GM12801 (cell line): ENCODE measurements around the gene ZYG11A.

Experiments
- CTCF ChIP-seq: IDR thresholded peaks from one replicate; pipeline ENCODE4 v1.5.1; 2011; ENCODE audit warnings: control low read depth; ENCODE audit not compliant: insufficient read length; ENCODE audit errors: extremely low read depth

The ZYG11A gene

GRCh38 chr1:52926864-52927211, 84.3 kb downstream of the ZYG11A start:
- no peak for TF ChIP-seq CTCF

- no peak for TF ChIP-seq CTCF
Observed at GRCh38 chr1:52927212-52928014, 84.9 kb downstream of the ZYG11A start, which contains the start of gene SCP2. Gene SCP2 (plus strand): TSS chr1:52927276. CDS start chr1:52927397, 121 bp downstream.

- no peak for TF ChIP-seq CTCF
Observed at GRCh38 chr1:52928015-52928404, 85.5 kb downstream of the ZYG11A start.

- no peak for TF ChIP-seq CTCF
Observed at GRCh38 chr1:52929019-52929418, 86.5 kb downstream of the ZYG11A start.

GRCh38 chr1:52937433-52938182, 95.0 kb downstream of the ZYG11A start:
- TF ChIP-seq CTCF: no peak

- TF ChIP-seq CTCF: no peak
Observed at GRCh38 chr1:52938183-52938451, 95.6 kb downstream of the ZYG11A start.

GRCh38 chr1:52943876-52944416, 101.4 kb downstream of the ZYG11A start:
- no peak for TF ChIP-seq CTCF
